Type B pancreatic cell (in vitro differentiated cells): ENCODE data around the gene ARHGAP40. TPM values are rescaled to one million over a fixed set of nuclear protein-coding genes. Genes with fewer than 3 reads are reported as not detected.

Experiments
- DNase-seq: peaks from one replicate; pipeline ENCODE4 v3.0.0; 2021; ENCODE audit warnings: mixed read lengths; ENCODE audit not compliant: unreplicated experiment; ENCODE audit errors: extremely low spot score
- H3K27ac Mint-ChIP-seq: 2 replicates; pipeline ENCODE4 v1.8.0; 2021; ENCODE audit warnings: mild to moderate bottlenecking, mixed read lengths
- H3K27me3 Mint-ChIP-seq: 2 replicates; pipeline ENCODE4 v1.8.0; 2021; ENCODE audit warnings: mixed read lengths
- H3K36me3 Mint-ChIP-seq: 2 replicates; pipeline ENCODE4 v1.8.0; 2021; ENCODE audit warnings: mixed read lengths
- H3K4me1 Mint-ChIP-seq: one replicate; pipeline ENCODE4 v1.8.0; 2021; ENCODE audit warnings: mixed read lengths; ENCODE audit not compliant: unreplicated experiment
- H3K4me3 Mint-ChIP-seq: 2 replicates; pipeline ENCODE4 v1.8.0; 2021; ENCODE audit warnings: mild to moderate bottlenecking, mixed read lengths
- H3K9me3 Mint-ChIP-seq: 2 replicates; pipeline ENCODE4 v1.8.0; 2021; ENCODE audit warnings: mixed read lengths
- CTCF ChIP-seq: fragments of 200-600 bp; sonication (generic); conservative IDR thresholded peaks from 2 replicates; pipeline ENCODE4 v1.5.0; 2021; ENCODE audit warnings: antibody characterized with exemption, mild to moderate bottlenecking
- total RNA-seq: library from RNA; stranded (reverse); gene quantifications from 2 replicates; pipeline ENCODE4 v1.2.1, GENCODE V29; 2021; ENCODE audit warnings: low replicate concordance

The ARHGAP40 gene
- total RNA-seq, 1 donor from 2014 or later, result 1.7 TPM

GRCh38 chr20:38650010-38650409 is 48.4 kb downstream of the ARHGAP40 start:
- Mint-ChIP-seq H3K36me3 (no peaks in the 10 kb centered on the region), H3K4me1 (peaks cover 7% of the 10 kb centered on the region), H3K27me3 (peaks cover 59% of the 10 kb centered on the region), H3K27ac (no peak overlapping the region), H3K9me3 (no peaks in the 10 kb centered on the region), H3K4me3 (no peak overlapping the region)
- DNase-seq, result no peak
- TF ChIP-seq CTCF, result no peak

GRCh38 chr20:38651154-38651553 is 49.5 kb downstream of the ARHGAP40 start:
- Mint-ChIP-seq H3K27me3 (peaks cover 58% of the 10 kb centered on the region), H3K27ac (no peak overlapping the region), H3K4me1 (peaks cover 7% of the 10 kb centered on the region), H3K36me3 (no peaks in the 10 kb centered on the region), H3K9me3 (no peaks in the 10 kb centered on the region), H3K4me3 (no peak overlapping the region)
- no peak for DNase-seq
- TF ChIP-seq CTCF, result no peak

GRCh38 chr20:38651562-38651961 is 50.0 kb downstream of the ARHGAP40 start:
- no peak for TF ChIP-seq CTCF
- Mint-ChIP-seq H3K27me3 (peaks cover 54% of the 10 kb centered on the region), H3K36me3 (no peaks in the 10 kb centered on the region)

GRCh38 chr20:38652995-38653394 is 51.4 kb downstream of the ARHGAP40 start:
- no peaks in the 10 kb centered on the region for H3K9me3 Mint-ChIP-seq
- H3K36me3 Mint-ChIP-seq, result no peaks in the 10 kb centered on the region
- H3K4me3 Mint-ChIP-seq, result no peak overlapping the region
- H3K4me1 Mint-ChIP-seq, result no peaks in the 10 kb centered on the region
- no peak overlapping the region for H3K27ac Mint-ChIP-seq
- TF ChIP-seq CTCF, result no peak
- DNase-seq, result no peak
- H3K27me3 Mint-ChIP-seq, result peaks cover 54% of the 10 kb centered on the region

More at GRCh38 chr20:38651562-38651961, 50.0 kb downstream of the ARHGAP40 start:
- Mint-ChIP-seq H3K27ac (no peak overlapping the region), H3K9me3 (no peaks in the 10 kb centered on the region), H3K4me3 (no peak overlapping the region), H3K4me1 (peaks cover 3% of the 10 kb centered on the region)
- DNase-seq, result no peak

GRCh38 chr20:38657390-38657789 is 55.8 kb downstream of the ARHGAP40 start:
- Mint-ChIP-seq H3K9me3 (no peaks in the 10 kb centered on the region), H3K4me3 (no peak overlapping the region), H3K4me1 (peaks cover 4% of the 10 kb centered on the region), H3K27me3 (peaks cover 76% of the 10 kb centered on the region), H3K27ac (no peak overlapping the region), H3K36me3 (no peaks in the 10 kb centered on the region)
- no peak for TF ChIP-seq CTCF
- no peak for DNase-seq
